ENCODE results near the gene KRT78. TPM values are rescaled to one million over a fixed set of nuclear protein-coding genes. Genes with fewer than 3 reads are reported as not detected.
"Not testable (repeated sequence)": the region's sequence is repeated elsewhere in the genome, so short reads cannot be mapped to it uniquely, and the experiment has no call there.

KRT78 gene
- total RNA-seq, 1 donor from 2014 or later: not detected

DNA sequence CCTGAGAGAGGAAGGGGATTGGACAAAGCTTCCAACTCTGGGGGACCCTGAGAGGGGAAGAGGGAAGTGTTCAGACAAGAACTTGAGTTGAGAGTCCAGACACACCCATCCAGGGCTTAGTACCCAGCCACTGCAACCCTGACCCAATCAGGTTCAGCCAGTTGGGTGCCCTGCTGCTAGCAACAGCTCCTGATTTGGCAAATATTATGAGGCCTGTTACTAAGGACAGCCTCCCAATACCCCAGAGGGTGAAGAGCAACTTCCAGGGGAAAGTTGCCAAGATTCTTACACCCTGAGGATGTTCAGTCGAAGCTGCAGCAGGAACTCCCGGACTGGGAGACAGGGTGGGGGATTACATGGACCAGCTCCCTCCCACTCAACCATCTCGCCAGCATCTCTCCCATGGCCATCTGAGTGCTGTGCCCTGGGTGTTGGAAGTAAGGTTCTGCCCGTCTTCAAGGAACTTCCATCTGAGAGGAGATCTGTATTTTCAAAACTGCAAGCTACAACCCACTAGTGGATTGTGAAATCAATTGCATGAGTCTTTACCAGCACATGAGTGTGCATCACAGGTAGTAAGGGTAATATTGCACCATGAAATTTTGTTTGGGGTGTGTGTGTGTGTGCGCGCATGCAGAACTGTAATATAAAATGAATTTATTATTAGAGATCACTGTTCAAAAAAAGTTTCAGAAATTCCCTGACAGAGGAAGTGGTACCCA lies 11.5 kb upstream of the KRT78 start:
- no peak overlapping the region for H3K4me3 ChIP-seq (ENCODE audit: low read depth, low read length)
- no peak for DNase-seq (ENCODE audit: low read depth)
- TF ChIP-seq, protein P1, sequence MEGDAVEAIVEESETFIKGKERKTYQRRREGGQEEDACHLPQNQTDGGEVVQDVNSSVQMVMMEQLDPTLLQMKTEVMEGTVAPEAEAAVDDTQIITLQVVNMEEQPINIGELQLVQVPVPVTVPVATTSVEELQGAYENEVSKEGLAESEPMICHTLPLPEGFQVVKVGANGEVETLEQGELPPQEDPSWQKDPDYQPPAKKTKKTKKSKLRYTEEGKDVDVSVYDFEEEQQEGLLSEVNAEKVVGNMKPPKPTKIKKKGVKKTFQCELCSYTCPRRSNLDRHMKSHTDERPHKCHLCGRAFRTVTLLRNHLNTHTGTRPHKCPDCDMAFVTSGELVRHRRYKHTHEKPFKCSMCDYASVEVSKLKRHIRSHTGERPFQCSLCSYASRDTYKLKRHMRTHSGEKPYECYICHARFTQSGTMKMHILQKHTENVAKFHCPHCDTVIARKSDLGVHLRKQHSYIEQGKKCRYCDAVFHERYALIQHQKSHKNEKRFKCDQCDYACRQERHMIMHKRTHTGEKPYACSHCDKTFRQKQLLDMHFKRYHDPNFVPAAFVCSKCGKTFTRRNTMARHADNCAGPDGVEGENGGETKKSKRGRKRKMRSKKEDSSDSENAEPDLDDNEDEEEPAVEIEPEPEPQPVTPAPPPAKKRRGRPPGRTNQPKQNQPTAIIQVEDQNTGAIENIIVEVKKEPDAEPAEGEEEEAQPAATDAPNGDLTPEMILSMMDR (conservative IDR thresholded peaks at IDR 0.05; ENCODE audit: low read depth, low read length): no peak

DNA sequence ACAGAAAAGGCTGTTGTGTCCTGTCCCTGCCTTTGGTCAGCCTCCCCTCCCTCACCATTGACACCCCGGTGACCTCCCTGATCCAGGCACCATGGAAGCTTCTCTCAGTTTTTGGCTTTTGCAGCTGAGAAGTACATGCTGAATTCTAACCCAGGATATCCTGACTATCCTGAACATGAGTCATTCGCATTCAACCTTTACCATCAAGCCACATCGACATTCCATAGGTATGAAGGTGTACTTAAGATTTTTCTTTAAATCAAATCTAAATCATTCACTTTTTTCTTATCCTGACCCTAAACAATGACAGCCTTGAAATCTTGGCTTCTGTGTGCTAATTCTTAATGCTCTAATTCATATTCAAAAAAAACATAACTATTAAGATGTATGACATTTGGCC lies 8.7 kb upstream of the KRT78 start:
- DNase-seq (ENCODE audit: low read depth): no peak
- H3K4me3 ChIP-seq (ENCODE audit: low read depth, low read length): no peak overlapping the region
- TF ChIP-seq, protein P1 (conservative IDR thresholded peaks at IDR 0.05; ENCODE audit: low read depth, low read length): no peak

DNA sequence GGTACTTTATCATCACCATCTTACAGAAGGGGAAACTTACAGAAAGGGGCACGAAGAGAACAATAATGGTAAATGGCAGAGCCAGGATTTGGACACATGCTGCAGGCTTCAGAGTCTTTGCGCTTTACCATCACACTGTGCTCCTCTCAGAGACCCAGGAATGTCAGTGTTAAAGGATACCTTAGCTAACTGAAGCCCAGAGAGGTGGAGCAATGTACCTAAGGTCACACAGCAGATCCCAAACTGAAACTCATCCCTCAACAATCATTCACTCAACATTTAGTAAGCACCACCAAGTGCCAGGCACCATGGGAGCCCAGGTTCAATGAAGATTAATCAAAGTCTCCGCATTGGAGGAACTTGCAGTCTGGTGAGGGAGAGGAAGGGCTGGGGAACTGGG lies 8.0 kb upstream of the KRT78 start:
- TF ChIP-seq, protein P1 (conservative IDR thresholded peaks at IDR 0.05; ENCODE audit: low read depth, low read length): no peak
- no peak for DNase-seq (ENCODE audit: low read depth)
- H3K4me3 ChIP-seq (ENCODE audit: low read depth, low read length): no peak overlapping the region

DNA sequence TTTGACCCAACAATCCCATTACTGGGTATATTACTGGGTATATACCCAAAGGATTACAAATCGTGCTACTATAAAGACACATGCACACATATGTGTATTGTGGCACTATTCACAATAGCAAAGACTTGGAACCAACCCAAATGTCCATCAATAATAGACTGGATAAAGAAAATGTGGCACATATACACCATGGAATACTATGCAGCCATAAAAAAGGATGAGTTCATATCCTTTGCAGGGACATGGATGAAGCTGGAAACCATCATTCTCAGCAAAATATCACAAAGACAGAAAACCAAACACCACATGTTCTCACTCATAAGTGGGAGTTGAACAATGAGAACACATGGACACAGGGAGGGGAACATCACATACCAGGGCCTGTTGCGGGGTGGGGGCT lies 7.3 kb upstream of the KRT78 start:
- DNase-seq (ENCODE audit: low read depth); H3K4me3 ChIP-seq (ENCODE audit: low read depth, low read length): not testable (repeated sequence)

DNA sequence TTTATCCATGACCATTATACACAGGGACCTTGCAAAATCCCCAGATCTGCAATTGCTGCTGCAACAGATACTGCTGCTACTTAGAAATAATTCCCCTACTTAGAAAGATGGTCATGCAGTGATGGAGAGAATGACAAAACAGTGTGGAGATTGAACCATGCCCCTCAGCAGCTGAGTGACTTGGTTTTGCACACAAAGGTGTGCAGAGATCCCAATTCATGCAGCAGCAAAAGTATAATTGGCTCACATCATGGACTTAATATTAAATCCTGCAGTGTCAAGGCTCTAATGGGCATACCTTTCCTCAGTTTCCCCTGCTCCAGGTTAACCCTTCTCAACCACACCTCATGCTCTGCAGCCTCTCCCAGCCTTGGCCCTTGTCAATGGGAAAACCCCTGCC lies 3.0 kb upstream of the KRT78 start:
- TF ChIP-seq, protein P1 (conservative IDR thresholded peaks at IDR 0.05; ENCODE audit: low read depth, low read length): no peak
- no peak overlapping the region for H3K4me3 ChIP-seq (ENCODE audit: low read depth, low read length)
- DNase-seq (ENCODE audit: low read depth): no peak

DNA sequence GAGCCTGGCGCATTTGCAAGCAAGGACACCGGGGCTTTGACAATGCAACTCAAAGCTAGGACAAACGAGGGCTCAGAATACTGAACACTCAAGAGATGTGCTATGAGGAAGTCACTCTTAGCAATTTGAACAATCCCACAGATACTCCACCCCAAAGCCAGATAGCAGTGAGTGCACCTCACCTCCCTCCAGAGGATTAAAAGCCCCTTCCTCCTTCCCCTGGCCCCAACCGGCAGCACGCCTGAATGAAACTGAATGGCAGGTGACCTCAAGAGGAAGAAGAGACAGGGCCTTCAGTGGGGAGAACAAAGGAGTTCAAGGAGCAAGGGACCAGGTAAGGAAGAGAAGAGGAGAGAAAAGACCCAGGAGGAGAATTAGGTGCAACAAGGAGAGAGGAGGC lies 1.9 kb upstream of the KRT78 start:
- TF ChIP-seq, protein P1 (conservative IDR thresholded peaks at IDR 0.05; ENCODE audit: low read depth, low read length): no peak
- no peak for DNase-seq (ENCODE audit: low read depth)
- H3K4me3 ChIP-seq (ENCODE audit: low read depth, low read length): no peak overlapping the region

DNA sequence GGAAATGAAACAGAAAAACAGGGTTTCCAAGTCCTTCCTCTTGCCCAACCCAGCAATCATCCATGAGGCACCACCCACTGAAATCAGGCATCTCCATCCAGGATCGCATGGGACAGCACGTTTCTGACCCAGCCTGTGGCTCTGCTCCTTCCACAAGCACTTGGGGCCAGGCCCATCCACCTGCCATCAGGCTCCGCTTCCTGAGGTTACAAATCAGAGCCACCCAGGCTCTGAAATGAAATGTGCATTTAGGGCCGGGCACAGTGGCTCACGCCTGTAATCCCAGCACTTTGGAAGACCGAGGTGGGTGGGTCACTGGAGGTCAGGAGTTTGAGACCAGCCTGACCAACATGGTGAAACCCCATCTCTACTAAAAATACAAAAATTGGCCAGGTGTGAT lies 717 bp upstream of the KRT78 start:
- no peak for DNase-seq (ENCODE audit: low read depth)
- TF ChIP-seq, protein P1 (conservative IDR thresholded peaks at IDR 0.05; ENCODE audit: low read depth, low read length): no peak
- H3K4me3 ChIP-seq (ENCODE audit: low read depth, low read length): no peak overlapping the region
